Mucosa of stomach (tissue), 1 donor: ENCODE results near the gene MYO10.

Source experiments
- H3K27me3 ChIP-seq: one replicate; pipeline ENCODE4 v1.7.0; 2013; ENCODE audit warnings: mild to moderate bottlenecking, low read length; ENCODE audit not compliant: control insufficient read depth, insufficient read depth
- H3K36me3 ChIP-seq: one replicate; pipeline ENCODE4 v1.7.0; 2013; ENCODE audit warnings: low read length; ENCODE audit not compliant: control insufficient read depth, insufficient read depth
- H3K4me1 ChIP-seq: one replicate; pipeline ENCODE4 v1.7.0; 2013; ENCODE audit warnings: mild to moderate bottlenecking, low read length; ENCODE audit not compliant: control insufficient read depth, insufficient read depth
- H3K4me3 ChIP-seq: one replicate; pipeline ENCODE4 v1.7.0; 2013; ENCODE audit warnings: low read length
- H3K9ac ChIP-seq: one replicate; pipeline ENCODE4 v1.7.0; 2013; ENCODE audit warnings: mild to moderate bottlenecking, low read length, moderate library complexity
- H3K9me3 ChIP-seq: one replicate; pipeline ENCODE4 v1.7.0; 2013; ENCODE audit warnings: mild to moderate bottlenecking, low read length, moderate library complexity; ENCODE audit not compliant: control insufficient read depth
- donor health status: Pancreatic carcinoma.

The MYO10 gene

GRCh38 chr5:16922430-16922829 is 13.7 kb downstream of the MYO10 start:
- peaks cover 38% of the 10 kb centered on the region for H3K4me1 ChIP-seq
- H3K9ac ChIP-seq, result no peak overlapping the region
- H3K9me3 ChIP-seq, result no peaks in the 10 kb centered on the region
- H3K36me3 ChIP-seq, result no peaks in the 10 kb centered on the region
- H3K4me3 ChIP-seq, result no peak overlapping the region
- no peaks in the 10 kb centered on the region for H3K27me3 ChIP-seq

GRCh38 chr5:16921211-16921610 is 14.9 kb downstream of the MYO10 start:
- no peak overlapping the region for H3K4me3 ChIP-seq
- H3K27me3 ChIP-seq, result no peaks in the 10 kb centered on the region
- H3K36me3 ChIP-seq, result no peaks in the 10 kb centered on the region
- H3K4me1 ChIP-seq, result peaks cover 45% of the 10 kb centered on the region
- H3K9me3 ChIP-seq, result no peaks in the 10 kb centered on the region
- H3K9ac ChIP-seq, result no peak overlapping the region

- H3K36me3 ChIP-seq, result no peaks in the 10 kb centered on the region
- no peaks in the 10 kb centered on the region for H3K9me3 ChIP-seq
- peaks cover 45% of the 10 kb centered on the region for H3K4me1 ChIP-seq
- H3K27me3 ChIP-seq, result no peaks in the 10 kb centered on the region
- H3K9ac ChIP-seq, result no peak overlapping the region
- no peak overlapping the region for H3K4me3 ChIP-seq
These were observed 15.8 kb downstream of the MYO10 start for GRCh38 chr5:16920109-16920816.

- Histone ChIP-seq H3K9ac (no peak overlapping the region), H3K4me1 (peaks cover 48% of the 10 kb centered on the region), H3K27me3 (no peaks in the 10 kb centered on the region), H3K4me3 (no peak overlapping the region), H3K9me3 (no peaks in the 10 kb centered on the region), H3K36me3 (no peaks in the 10 kb centered on the region)
These were observed 17.0 kb downstream of the MYO10 start for GRCh38 chr5:16918891-16919671.

GRCh38 chr5:16918156-16918555 is 17.9 kb downstream of the MYO10 start:
- Histone ChIP-seq H3K9ac (no peak overlapping the region), H3K4me3 (no peak overlapping the region), H3K27me3 (no peaks in the 10 kb centered on the region), H3K36me3 (no peaks in the 10 kb centered on the region), H3K9me3 (no peaks in the 10 kb centered on the region), H3K4me1 (peaks cover 49% of the 10 kb centered on the region)

GRCh38 chr5:16916262-16916878 is 19.7 kb downstream of the MYO10 start:
- no peaks in the 10 kb centered on the region for H3K36me3 ChIP-seq
- H3K9me3 ChIP-seq, result no peaks in the 10 kb centered on the region
- H3K4me1 ChIP-seq, result peaks cover 43% of the 10 kb centered on the region

GRCh38 chr5:16914584-16914983 is 21.5 kb downstream of the MYO10 start:
- H3K4me3 ChIP-seq, result no peak overlapping the region
- H3K9ac ChIP-seq, result no peak overlapping the region
- no peaks in the 10 kb centered on the region for H3K36me3 ChIP-seq
- H3K27me3 ChIP-seq, result no peaks in the 10 kb centered on the region
- H3K9me3 ChIP-seq, result no peaks in the 10 kb centered on the region
- peaks cover 39% of the 10 kb centered on the region for H3K4me1 ChIP-seq

More at GRCh38 chr5:16916262-16916878, 19.7 kb downstream of the MYO10 start:
- H3K9ac ChIP-seq, result no peak overlapping the region
- H3K27me3 ChIP-seq, result no peaks in the 10 kb centered on the region
- H3K4me3 ChIP-seq, result no peak overlapping the region

GRCh38 chr5:16914108-16914435 is 22.0 kb downstream of the MYO10 start:
- Histone ChIP-seq H3K4me1 (peaks cover 37% of the 10 kb centered on the region), H3K9me3 (no peaks in the 10 kb centered on the region), H3K4me3 (no peak overlapping the region), H3K27me3 (no peaks in the 10 kb centered on the region), H3K36me3 (no peaks in the 10 kb centered on the region), H3K9ac (no peak overlapping the region)

- H3K27me3 ChIP-seq, result no peaks in the 10 kb centered on the region
- no peaks in the 10 kb centered on the region for H3K9me3 ChIP-seq
- no peaks in the 10 kb centered on the region for H3K36me3 ChIP-seq
- H3K4me1 ChIP-seq, result peaks cover 37% of the 10 kb centered on the region
- H3K4me3 ChIP-seq, result no peak overlapping the region
- H3K9ac ChIP-seq, result no peak overlapping the region
These were observed 22.6 kb downstream of the MYO10 start for GRCh38 chr5:16913187-16914107.

- H3K4me1 ChIP-seq, result peaks cover 37% of the 10 kb centered on the region
- no peak overlapping the region for H3K4me3 ChIP-seq
- no peaks in the 10 kb centered on the region for H3K36me3 ChIP-seq
- no peak overlapping the region for H3K9ac ChIP-seq
- no peaks in the 10 kb centered on the region for H3K9me3 ChIP-seq
- no peaks in the 10 kb centered on the region for H3K27me3 ChIP-seq
These were observed 24.0 kb downstream of the MYO10 start for GRCh38 chr5:16912080-16912479.

GRCh38 chr5:16909464-16909863 is 26.6 kb downstream of the MYO10 start:
- Histone ChIP-seq H3K9me3 (no peaks in the 10 kb centered on the region), H3K9ac (no peak overlapping the region), H3K4me1 (peaks cover 32% of the 10 kb centered on the region), H3K27me3 (no peaks in the 10 kb centered on the region), H3K36me3 (no peaks in the 10 kb centered on the region), H3K4me3 (no peak overlapping the region)
